ENCODE measurements around the gene CCR9.

CCR9 gene

GRCh38 chr3:45942051-45942825, 55.9 kb downstream of the CCR9 start:
- Histone ChIP-seq H3K4me3 (ENCODE audit: severe bottlenecking) (no peak overlapping the region), H3K36me3 (ENCODE audit: low read depth) (0 out of 2 replicates have a peak, but pooled peaks cover 6% of the 10 kb centered on the region), H3K27me3 (ENCODE audit: insufficient read depth, poor library complexity, severe bottlenecking) (no peaks in the 10 kb centered on the region), H3K4me1 (ENCODE audit: insufficient read depth, poor library complexity, severe bottlenecking) (no peaks in the 10 kb centered on the region), H3K9me3 (ENCODE audit: severe bottlenecking) (no peaks in the 10 kb centered on the region), H3K27ac (ENCODE audit: poor library complexity, severe bottlenecking) (no peak overlapping the region)
- no peak for TF ChIP-seq CTCF (IDR thresholded peaks at IDR 0.05; ENCODE audit: poor library complexity, severe bottlenecking)
- DNase-seq (ENCODE audit: low spot score): no peak
- no peak for ATAC-seq (ENCODE audit: low read depth)

- no peak within 1 kb of the TSS for H3K27ac ChIP-seq (ENCODE audit: poor library complexity, severe bottlenecking)
- H3K36me3 ChIP-seq (ENCODE audit: low read depth): 0 out of 2 replicates have a peak, but pooled peaks cover 7% of the 10 kb centered on the region
- H3K4me3 ChIP-seq (ENCODE audit: severe bottlenecking): no peak within 1 kb of the TSS
- H3K4me1 ChIP-seq (ENCODE audit: insufficient read depth, poor library complexity, severe bottlenecking): no peaks in the 10 kb centered on the region
- no peaks in the 10 kb centered on the region for H3K9me3 ChIP-seq (ENCODE audit: severe bottlenecking)
- no peak for DNase-seq (ENCODE audit: low spot score)
- H3K27me3 ChIP-seq (ENCODE audit: insufficient read depth, poor library complexity, severe bottlenecking): no peaks in the 10 kb centered on the region
- ATAC-seq (ENCODE audit: low read depth): no peak
- no peak for TF ChIP-seq CTCF (IDR thresholded peaks at IDR 0.05; ENCODE audit: poor library complexity, severe bottlenecking)
Measured at GRCh38 chr3:45943207-45943846, 57.0 kb downstream of the CCR9 start, which contains the start of gene CXCR6. Gene CXCR6, plus strand, starts transcription at chr3:45943464. Its CDS starts 3,018 bp downstream, at chr3:45946482.

DNA sequence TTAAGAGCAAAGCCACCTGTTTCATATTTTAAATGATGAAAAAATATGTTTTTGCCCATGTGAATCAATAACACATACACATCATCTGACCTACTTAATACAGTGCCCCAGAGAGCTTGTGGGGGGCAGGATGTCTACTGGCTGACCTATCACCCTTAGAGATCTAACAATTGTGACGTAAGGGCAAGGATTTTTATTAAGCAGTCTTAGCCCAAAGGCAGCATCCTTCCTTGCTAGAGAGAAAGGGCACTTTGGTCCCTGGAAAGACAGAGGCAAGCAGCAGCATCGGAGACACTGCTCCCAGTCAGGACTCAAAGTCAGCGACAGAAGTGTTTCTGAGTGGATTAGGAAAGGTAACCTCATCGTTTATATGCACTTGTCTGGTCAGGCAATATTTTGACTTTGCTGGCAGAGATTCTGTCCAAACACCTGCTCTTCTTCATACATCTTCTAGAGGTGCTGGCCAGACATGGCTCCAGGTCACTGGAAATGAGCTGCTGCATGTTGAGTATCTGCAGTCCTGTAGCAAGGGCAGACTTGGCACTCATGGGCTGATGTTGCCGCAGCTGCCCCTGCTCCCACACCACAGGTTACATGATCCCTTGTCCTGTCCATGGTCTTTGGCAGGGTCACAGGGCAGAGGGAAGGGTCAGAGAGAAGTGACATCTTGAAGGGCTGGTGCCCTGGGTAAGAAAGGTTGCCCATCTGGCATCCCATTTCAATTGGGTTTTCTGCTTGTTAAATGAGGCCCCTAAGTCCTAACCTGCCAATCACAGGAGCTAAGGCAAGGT, 58.7 kb downstream of the CCR9 start:
- Histone ChIP-seq H3K27me3 (ENCODE audit: insufficient read depth, poor library complexity, severe bottlenecking) (no peaks in the 10 kb centered on the region), H3K36me3 (ENCODE audit: low read depth) (0 out of 2 replicates have a peak, but pooled peaks cover 12% of the 10 kb centered on the region), H3K9me3 (ENCODE audit: severe bottlenecking) (no peaks in the 10 kb centered on the region), H3K27ac (ENCODE audit: poor library complexity, severe bottlenecking) (no peak overlapping the region), H3K4me3 (ENCODE audit: severe bottlenecking) (no peak overlapping the region), H3K4me1 (ENCODE audit: insufficient read depth, poor library complexity, severe bottlenecking) (no peaks in the 10 kb centered on the region)
- no peak for TF ChIP-seq CTCF (IDR thresholded peaks at IDR 0.05; ENCODE audit: poor library complexity, severe bottlenecking)
- no peak for DNase-seq (ENCODE audit: low spot score)
- ATAC-seq (ENCODE audit: low read depth): no peak

GRCh38 chr3:45946307-45946706, 60.0 kb downstream of the CCR9 start:
- no peak for DNase-seq (ENCODE audit: low spot score)
- no peak for TF ChIP-seq CTCF (IDR thresholded peaks at IDR 0.05; ENCODE audit: poor library complexity, severe bottlenecking)
- H3K27me3 ChIP-seq (ENCODE audit: insufficient read depth, poor library complexity, severe bottlenecking): no peaks in the 10 kb centered on the region
- ATAC-seq (ENCODE audit: low read depth): no peak
- H3K4me3 ChIP-seq (ENCODE audit: severe bottlenecking): no peak overlapping the region
- no peak overlapping the region for H3K27ac ChIP-seq (ENCODE audit: poor library complexity, severe bottlenecking)
- H3K36me3 ChIP-seq (ENCODE audit: low read depth): 0 out of 2 replicates have a peak, but pooled peaks cover 12% of the 10 kb centered on the region
- no peaks in the 10 kb centered on the region for H3K9me3 ChIP-seq (ENCODE audit: severe bottlenecking)
- H3K4me1 ChIP-seq (ENCODE audit: insufficient read depth, poor library complexity, severe bottlenecking): no peaks in the 10 kb centered on the region
